Mucosa of descending colon (tissue), 3 donors: ENCODE data around the gene TTLL7. TPM values are rescaled to one million over a fixed set of nuclear protein-coding genes. Genes with fewer than 3 reads are reported as not detected.
"Not testable (repeated sequence)": the region's sequence is repeated elsewhere in the genome, so short reads cannot be mapped to it uniquely, and the experiment has no call there.

Experiments used
- ATAC-seq: fragments of 200-7000 bp; cut with Tn5 transposase; one replicate; pipeline ENCODE4 v1.9.1; 2020; ENCODE audit warnings: mild to moderate bottlenecking, moderate library complexity
- DNase-seq, 3 donors: peaks; one replicate each; pipeline ENCODE4 v3.0.0-alpha.2; 2020
- H3K36me3 ChIP-seq: fragments of 200-600 bp; one replicate; pipeline ENCODE4 v1.8.0; 2021; ENCODE audit warnings: low read depth, mild to moderate bottlenecking
- H3K4me1 ChIP-seq: fragments of 200-600 bp; one replicate; pipeline ENCODE4 v1.8.0; 2021; ENCODE audit warnings: low read depth, mild to moderate bottlenecking
- H3K4me3 ChIP-seq: fragments of 200-600 bp; one replicate; pipeline ENCODE4 v1.8.0; 2021; ENCODE audit warnings: mild to moderate bottlenecking
- H3K9me3 ChIP-seq: fragments of 200-600 bp; one replicate; pipeline ENCODE4 v1.8.0; 2021; ENCODE audit warnings: mild to moderate bottlenecking
- intact Hi-C, 2 donors: fragments of 100-400 bp; cut with DNase I in 1 of 2; cut with micrococcal nuclease in 1 of 2; formaldehyde crosslinking; loops; one replicate each; pipeline versions ENCODE4 v1.11.0 to v1.11.1; 2022; cut with DNase I, micrococcal nuclease
- total RNA-seq, 3 donors: library from RNA; stranded (reverse); fragmentation: NEBNext Ultra II Directional in 2 of 3; extraction: Animal tissue kit (Norgen Biotek cat#: 25700) in 2 of 3; gene quantifications; one replicate each; pipeline versions ENCODE4 v1.2.1 to v1.2.4, GENCODE V29; 2021 to 2023
- TF ChIP-seq, protein P1 (sequence below): fragments of 200-600 bp; IDR thresholded peaks from one replicate; pipeline ENCODE4 v1.8.0; 2022; ENCODE audit warnings: antibody characterized with exemption, mild to moderate bottlenecking
- donor health status: DM: no; HTN: no; CAD: no; lungs with moderate emphysema.
- donor health status: DM: no; HTN: no; CAD: no.
- donor health status: DM: no; HTN: yes; CAD: no.

Gene TTLL7
- total RNA-seq, 3 donors from 2014 or later, result 3.3 to 21.0 (median 3.8) TPM

DNA sequence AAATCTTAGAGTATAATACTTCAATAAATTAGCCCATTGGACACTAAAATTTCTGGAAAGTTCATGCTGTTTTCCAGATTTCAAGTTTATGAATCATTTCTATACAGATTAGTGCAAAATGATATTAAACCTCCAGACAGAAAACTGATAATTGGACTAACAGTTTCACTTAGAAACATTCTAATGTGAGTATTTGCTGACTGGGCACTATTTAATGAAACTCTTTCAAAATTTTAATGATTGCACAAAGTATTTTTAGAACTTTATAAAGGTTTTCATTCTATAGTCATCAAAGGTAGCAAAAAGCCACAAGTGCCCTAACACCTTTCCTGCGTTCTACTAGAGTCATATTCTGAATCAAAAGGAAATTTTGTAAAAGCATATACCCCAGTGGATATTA is 81.0 kb downstream of the TTLL7 start:
- Histone ChIP-seq H3K4me1 (no peaks in the 10 kb centered on the region), H3K9me3 (no peaks in the 10 kb centered on the region), H3K4me3 (no peak overlapping the region), H3K36me3 (no peaks in the 10 kb centered on the region)
- DNase-seq (no peak), ATAC-seq (no peak)
- TF ChIP-seq, protein P1, sequence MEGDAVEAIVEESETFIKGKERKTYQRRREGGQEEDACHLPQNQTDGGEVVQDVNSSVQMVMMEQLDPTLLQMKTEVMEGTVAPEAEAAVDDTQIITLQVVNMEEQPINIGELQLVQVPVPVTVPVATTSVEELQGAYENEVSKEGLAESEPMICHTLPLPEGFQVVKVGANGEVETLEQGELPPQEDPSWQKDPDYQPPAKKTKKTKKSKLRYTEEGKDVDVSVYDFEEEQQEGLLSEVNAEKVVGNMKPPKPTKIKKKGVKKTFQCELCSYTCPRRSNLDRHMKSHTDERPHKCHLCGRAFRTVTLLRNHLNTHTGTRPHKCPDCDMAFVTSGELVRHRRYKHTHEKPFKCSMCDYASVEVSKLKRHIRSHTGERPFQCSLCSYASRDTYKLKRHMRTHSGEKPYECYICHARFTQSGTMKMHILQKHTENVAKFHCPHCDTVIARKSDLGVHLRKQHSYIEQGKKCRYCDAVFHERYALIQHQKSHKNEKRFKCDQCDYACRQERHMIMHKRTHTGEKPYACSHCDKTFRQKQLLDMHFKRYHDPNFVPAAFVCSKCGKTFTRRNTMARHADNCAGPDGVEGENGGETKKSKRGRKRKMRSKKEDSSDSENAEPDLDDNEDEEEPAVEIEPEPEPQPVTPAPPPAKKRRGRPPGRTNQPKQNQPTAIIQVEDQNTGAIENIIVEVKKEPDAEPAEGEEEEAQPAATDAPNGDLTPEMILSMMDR, result no peak
- intact Hi-C loops, result no loop called here

DNA sequence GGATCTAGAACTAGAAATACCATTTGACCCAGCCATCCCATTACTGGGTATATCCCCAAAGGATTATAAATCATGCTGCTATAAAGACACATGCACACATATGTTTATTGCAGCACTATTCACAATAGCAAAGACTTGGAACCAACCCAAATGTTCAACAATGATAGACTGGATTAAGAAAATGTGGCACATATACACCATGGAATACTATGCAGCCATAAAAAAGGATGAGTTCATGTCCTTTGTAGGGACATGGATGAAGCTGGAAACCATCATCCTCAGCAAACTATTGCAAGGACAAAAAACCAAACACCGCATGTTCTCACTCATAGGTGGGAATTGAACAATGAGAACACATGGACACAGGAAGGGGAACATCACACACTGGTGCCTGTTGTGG is 82.8 kb downstream of the TTLL7 start:
- H3K9me3 ChIP-seq, intact Hi-C loops, H3K4me3 ChIP-seq, ATAC-seq, H3K4me1 ChIP-seq, H3K36me3 ChIP-seq, DNase-seq: not testable (repeated sequence)

DNA sequence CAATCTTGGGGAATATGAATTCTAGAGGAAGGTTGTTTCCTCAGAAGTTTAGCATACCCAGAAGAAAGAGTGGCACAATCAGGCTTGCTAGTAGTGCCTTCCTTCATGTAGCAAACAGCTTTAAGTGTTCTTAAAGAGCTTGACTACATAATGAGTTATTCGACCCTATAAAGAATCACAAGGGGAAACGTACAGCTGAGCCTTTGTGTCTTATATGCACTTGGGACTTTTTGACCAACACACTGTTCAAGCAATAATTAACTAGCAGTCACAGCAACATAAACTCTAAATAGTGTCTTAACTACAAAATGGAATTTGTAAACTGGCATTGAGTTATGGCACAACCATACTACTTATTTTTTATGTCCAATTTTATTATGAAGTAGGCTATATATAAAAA is 86.1 kb downstream of the TTLL7 start:
- intact Hi-C loops, result no loop called here
- ATAC-seq (no peak), DNase-seq (no peak)
- Histone ChIP-seq H3K4me3 (no peak overlapping the region), H3K36me3 (no peaks in the 10 kb centered on the region), H3K4me1 (no peaks in the 10 kb centered on the region), H3K9me3 (no peaks in the 10 kb centered on the region)
- TF ChIP-seq, protein P1, result no peak

DNA sequence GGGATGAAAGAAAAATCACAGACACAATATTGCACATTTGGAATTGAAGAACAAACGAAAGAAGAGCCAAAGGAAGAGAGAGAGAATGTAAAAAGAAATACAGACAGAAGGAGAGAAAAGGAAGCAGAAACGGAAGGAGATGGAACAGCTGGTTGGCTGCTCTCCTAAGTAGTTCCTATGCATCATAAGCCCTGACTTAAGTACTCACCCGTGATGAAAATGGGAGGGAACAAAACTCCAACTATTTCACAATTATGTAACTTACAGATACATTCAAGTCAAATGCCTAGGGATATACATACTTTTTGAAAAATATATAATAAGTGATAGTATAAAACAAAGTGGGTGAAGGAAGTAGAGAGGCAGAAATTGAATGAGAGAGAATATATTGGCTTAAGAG is 88.5 kb downstream of the TTLL7 start:
- no peaks in the 10 kb centered on the region for H3K4me1 ChIP-seq

DNA sequence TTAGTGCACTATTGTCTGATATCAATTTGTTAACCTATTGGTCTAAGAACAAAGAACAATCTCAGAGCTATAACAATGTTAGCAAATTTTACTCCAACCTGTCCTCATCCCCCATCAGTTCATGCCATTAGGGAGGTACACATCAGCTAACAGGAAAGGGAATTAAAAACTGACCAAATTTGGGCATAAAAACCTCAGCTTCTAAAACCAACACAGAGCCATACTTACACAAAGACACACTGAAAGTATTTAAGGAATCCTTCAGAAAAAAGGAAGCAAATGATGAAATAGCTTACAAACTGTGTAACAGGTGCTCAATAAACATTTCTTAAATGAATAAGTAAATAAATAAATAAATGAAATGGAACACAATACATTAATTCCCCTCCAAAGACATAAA is 89.2 kb downstream of the TTLL7 start:
- no peaks in the 10 kb centered on the region for H3K9me3 ChIP-seq
- TF ChIP-seq, protein P1, result no peak
- intact Hi-C loops, result no loop called here
- no peaks in the 10 kb centered on the region for H3K36me3 ChIP-seq
- DNase-seq (no peak), ATAC-seq (no peak)
- no peak overlapping the region for H3K4me3 ChIP-seq
- H3K4me1 ChIP-seq, result peaks cover 4% of the 10 kb centered on the region

More for the DNA sequence above, 88.5 kb downstream of the TTLL7 start:
- intact Hi-C loops, result no loop called here
- no peak overlapping the region for H3K4me3 ChIP-seq
- no peaks in the 10 kb centered on the region for H3K9me3 ChIP-seq
- TF ChIP-seq, protein P1, result no peak
- no peak for ATAC-seq
- DNase-seq, result no peak
- no peaks in the 10 kb centered on the region for H3K36me3 ChIP-seq

DNA sequence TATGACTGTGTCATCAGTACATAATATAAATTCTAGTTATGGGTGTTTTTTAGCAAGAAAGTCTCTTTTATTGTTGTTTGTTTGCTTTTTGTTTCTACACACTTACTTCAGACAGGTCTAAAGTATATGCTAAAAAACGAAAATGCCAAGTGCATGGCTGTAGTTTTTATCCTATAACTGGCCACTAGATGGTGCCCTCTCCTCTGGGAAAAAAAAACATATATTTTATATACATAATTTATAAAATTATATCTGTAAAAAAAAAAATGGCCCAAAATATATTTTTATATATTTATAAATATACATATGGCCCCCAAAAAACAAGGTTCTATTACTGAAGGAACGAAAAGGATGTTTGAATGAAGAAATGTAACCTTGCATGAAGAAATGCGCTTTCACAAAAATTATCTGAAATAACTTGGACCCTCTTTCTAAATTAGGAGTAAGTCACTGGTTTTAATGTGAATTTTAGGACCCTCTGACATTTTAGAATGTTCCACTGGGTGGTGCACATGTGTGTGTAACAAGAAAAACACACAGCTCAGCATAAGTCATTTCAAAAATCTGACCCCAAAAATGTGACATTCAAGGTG is 93.5 kb downstream of the TTLL7 start:
- intact Hi-C loops, result no loop called here
- ATAC-seq, result no peak

More for the DNA sequence above, 93.5 kb downstream of the TTLL7 start:
- TF ChIP-seq, protein P1, result no peak
- Histone ChIP-seq H3K4me1 (peaks cover 7% of the 10 kb centered on the region), H3K4me3 (no peak overlapping the region), H3K36me3 (no peaks in the 10 kb centered on the region), H3K9me3 (no peaks in the 10 kb centered on the region)
- DNase-seq, result peak in 1 of 3 donors; percentile 44
